ENCODE measurements around the gene CLPTM1L.
"Not testable (repeated sequence)": the region's sequence is repeated elsewhere in the genome, so short reads cannot be mapped to it uniquely, and the experiment has no call there.

The CLPTM1L gene

GRCh38 chr5:1339818-1340210, 5.1 kb downstream of the CLPTM1L start:
- not testable (repeated sequence) for DNase-seq (ENCODE audit: low read depth in 2 of 2)

- not testable (repeated sequence) for DNase-seq (ENCODE audit: low read depth in 2 of 2)
Measured at GRCh38 chr5:1339139-1339817, 5.6 kb downstream of the CLPTM1L start.

GRCh38 chr5:1338506-1339070, 6.3 kb downstream of the CLPTM1L start:
- DNase-seq (ENCODE audit: low read depth in 2 of 2), result no peak

DNA sequence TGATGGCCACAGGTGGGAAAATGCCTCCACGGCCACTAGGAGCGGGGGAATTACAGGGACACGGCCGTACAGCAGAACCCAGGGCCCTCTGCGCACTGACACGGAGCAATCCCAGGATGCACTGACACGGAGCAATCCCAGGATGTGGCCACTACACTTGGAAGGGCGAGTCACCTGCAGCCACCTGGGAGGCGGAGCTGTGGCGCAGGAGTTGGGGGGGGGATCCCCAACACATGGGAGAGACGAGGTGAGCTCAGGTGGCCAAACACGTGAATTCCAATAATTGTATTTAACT, 6.8 kb downstream of the CLPTM1L start:
- DNase-seq (ENCODE audit: low read depth in 2 of 2), result no peak

- no peak for DNase-seq (ENCODE audit: low read depth in 2 of 2)
Measured at GRCh38 chr5:1337489-1338195, 7.3 kb downstream of the CLPTM1L start.

GRCh38 chr5:1336749-1337488, 8.0 kb downstream of the CLPTM1L start:
- DNase-seq (ENCODE audit: low read depth in 2 of 2), result no peak

DNA sequence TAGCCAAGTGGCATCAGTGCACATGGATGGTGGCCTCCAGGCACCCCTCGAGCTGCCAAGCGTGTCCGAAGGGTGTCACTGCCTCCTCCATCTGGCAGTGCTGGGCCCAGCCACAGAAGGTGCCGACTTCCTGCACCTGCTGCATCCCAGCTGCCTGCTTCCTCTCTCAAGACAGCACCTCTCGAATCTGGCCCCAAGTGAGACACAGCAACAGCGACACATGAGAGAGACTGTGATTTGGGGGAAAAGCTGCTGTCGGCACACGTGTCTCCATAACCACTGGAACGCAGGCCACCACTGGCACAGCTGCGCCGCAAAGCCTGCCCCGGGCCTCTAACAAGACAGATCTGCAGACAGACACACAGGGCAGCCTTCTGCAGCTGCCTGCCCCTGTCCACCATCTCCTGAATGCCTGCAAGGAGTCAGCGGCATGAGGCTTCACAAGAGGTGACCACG, 8.8 kb downstream of the CLPTM1L start:
- DNase-seq (ENCODE audit: low read depth in 2 of 2), result no peak

DNA sequence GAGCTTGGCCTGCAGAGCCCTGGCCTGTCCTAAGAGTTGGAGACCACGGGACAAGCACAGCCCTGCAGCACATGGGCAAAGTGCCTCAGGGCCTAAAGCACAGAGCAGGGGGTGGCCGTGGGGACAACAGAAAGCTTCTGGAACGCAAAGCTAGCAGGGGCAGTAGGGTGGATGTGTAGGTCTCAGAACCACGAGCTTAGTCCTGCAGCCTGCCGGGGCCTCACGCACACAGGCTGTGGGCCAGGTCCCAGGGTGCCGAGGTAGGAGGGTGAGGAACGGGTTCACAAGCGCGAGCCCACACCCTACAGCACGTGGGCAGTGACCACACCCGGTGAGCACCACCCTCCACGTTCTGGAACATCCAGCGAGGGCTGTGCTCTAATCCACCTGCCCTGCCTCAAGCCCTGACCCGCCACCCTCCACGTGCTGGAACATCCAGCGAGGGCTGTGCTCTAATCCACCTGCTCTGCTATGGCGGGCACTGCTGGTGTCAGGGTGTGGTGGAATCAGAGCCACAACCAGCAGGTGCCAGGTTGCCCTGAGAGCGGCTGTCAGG, 9.3 kb downstream of the CLPTM1L start:
- no peak for DNase-seq (ENCODE audit: low read depth in 2 of 2)

DNA sequence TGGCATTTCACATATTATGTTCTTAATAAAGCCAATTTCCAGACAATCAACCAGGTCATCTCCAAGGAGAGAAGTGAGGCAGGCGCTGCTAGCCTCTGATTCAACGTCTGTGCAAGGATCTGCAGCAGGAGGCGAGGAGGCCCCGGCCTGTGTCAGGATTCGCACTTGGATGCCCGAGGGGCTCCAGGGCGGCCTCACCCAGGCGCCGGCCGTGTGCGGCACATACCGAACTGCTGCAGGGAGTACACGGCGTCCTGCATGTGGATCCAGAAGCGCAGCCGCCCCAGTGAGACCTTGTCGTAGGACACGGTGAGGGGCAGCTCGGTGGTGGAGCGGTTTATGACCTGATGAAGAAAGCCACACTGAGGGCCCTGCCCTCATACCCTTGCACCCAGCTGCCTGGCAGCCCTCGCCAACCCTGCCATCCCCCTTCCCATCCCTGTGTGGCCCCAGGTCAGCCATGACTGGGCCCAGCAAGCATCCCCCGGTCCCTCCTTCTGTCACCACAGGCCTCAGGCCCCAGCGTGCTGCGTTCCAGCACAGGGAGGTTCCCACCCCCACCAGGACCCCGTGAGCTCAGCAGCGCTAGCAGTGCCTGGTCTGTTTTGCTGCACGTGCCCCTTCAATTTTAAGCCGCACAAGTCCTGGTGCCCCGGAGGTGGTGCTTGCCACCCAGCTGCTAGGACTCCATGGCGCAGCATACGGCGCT, 9.9 kb downstream of the CLPTM1L start:
- no peak for DNase-seq (ENCODE audit: low read depth in 2 of 2)

- DNase-seq (ENCODE audit: low read depth in 2 of 2), result no peak
Measured at GRCh38 chr5:1333986-1334385, 10.9 kb downstream of the CLPTM1L start.

DNA sequence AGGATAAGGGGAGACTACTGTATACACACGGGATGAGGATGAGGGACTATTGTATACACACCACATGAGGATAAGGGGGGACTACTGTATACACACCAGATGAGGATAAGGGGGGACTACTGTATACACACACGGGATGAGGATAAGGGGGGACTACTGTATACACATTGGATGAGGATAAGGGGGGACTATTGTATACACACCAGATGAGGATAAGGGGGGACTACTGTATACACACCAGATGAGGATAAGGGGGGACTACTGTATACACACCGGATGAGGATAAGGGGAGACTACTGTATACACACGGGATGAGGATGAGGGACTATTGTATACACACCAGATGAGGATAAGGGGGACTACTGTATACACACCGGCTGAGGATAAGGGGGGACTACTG, 11.6 kb downstream of the CLPTM1L start:
- DNase-seq (ENCODE audit: low read depth in 2 of 2), result not testable (repeated sequence)

DNA sequence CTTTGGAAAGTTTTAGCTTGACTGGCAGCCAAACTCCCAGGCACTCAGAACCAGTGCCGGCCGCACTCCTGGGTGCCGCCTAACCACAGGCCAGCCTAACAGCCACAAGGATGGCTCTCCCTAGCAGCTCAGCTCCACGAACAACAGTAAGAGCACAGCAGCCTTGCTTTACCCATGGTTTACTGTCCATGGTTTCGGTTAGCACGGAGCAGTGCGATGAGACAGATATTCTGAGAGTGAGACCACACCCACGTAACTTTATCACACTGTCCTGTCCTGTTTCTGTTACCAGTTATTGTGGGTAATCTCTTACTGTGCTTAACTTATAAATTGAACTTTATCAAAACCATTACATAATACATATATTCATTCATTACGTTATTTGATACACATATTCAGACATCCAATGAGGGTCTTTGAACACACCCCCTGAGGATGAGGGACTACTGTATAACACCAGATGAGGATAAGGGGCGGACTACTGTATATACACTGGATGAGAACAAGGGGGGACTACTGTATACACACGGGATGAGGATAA, 12.4 kb downstream of the CLPTM1L start:
- no peak for DNase-seq (ENCODE audit: low read depth in 2 of 2)

- no peak for DNase-seq (ENCODE audit: low read depth in 2 of 2)
Measured at GRCh38 chr5:1331861-1332405, 13.0 kb downstream of the CLPTM1L start.

DNA sequence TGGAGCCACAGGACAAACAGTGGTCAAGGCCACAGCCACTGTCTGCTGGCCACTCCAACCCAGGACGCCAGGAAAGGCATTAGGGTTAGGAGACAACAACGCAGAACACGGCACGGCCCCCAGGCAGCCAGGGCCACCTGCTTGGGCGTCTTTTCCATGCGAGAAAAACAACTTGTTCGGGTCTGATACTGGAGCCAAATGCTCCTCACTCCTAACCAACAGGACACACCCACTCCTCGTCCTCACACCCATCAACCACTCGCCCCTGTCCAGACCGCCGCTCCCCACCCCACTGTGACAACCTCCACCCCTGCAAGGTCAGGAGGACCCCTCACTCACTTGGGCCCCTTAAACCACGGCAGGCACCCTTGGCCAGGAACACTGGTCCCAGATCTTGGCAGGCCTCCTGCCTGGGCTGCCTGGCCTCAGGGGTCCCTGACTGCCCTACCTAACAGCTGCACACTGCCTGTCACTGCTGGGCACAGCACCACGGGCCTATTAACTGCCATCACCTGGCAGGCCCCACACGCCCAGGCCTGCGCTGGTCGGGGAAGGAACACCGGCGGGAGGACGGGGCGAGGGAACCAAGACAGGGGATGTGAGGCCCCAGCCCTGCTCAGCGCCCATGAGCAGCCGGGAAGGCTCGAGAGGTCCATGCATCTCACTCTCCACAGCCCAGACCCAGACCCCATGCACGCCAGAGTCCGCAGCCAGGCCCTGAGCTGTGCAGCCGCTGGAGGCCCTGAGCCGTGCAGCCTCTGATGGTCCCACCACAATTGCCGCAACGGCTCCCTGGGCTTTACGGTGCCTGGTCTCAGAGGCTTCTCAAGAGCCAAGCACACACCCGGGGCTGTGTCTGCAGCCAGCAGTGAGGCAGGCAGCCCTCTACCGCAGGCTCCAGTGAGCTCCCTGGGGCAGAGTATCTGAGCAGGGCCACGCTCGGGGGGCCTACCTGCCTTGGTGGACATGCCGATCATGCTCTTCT, 13.8 kb downstream of the CLPTM1L start:
- DNase-seq (ENCODE audit: low read depth in 2 of 2), result no peak

DNA sequence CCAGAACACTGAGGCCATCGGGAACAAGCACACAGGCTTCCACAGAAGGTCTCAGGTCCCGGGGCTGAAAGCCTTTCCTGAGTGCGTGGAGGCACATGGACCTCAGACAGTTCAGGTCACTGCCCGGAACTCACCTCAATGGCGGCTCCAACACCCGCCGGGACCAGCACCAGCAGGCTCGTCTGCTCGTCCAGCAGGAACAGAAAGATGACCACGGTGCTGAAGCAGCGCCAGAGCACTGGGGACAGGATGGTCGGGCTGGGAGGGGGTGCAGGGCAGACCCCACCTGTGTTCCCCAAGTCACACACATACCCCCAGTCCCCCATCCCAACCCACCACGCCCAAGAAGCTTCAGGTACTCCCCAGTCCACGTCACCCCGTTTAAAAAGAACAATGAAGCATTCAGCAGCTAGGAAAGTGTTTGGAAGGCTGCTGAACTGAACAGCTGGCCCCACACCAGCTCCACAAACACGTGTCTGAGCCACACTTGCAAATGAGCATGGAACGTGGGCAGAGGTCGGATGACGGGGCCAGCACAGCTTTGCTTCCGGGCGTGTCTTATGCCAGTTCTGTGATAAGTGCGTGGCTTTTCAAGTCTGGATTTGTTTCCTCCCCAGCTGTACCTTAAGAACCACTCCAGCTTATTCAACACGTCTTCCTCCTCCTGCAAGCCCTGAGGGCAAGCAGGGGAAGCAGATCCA, 14.6 kb downstream of the CLPTM1L start:
- DNase-seq (ENCODE audit: low read depth in 2 of 2), result no peak

GRCh38 chr5:1329111-1329579, 15.8 kb downstream of the CLPTM1L start:
- no peak for DNase-seq (ENCODE audit: low read depth in 2 of 2)

DNA sequence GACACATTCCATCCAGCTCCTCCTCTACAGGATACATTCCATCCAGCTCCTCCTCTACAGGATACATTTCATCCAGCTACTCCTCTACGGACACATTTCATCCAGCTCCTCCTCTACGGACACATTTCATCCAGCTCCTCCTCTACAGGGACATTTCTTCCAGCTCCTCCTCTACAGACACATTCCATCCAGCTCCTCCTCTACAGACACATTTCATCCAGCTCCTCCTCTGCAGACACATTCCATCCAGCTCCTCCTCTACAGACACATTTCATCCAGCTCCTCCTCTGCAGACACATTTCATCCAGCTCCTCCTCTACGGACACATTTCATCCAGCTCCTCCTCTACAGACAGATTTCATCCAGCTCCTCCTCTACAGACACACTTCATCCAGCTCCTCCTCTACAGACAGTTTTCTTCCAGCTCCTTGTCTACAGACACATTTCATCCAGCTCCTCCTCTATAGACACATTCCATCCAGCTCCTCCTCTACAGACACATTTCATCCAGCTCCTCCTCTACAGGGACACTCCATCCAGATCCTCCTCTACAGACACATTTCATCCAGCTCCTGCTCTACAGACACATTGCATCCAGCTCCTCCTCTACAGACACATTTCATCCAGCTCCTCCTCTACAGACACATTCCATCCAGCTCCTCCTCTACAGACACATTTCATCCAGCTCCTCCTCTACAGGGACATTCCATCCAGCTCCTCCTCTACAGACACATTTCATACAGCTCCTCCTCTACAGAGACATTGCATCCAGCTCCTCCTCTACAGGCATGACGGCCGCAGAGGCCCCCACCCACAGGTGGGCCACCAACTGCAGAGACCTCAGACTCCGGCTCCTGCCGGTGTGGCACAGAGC, 16.4 kb downstream of the CLPTM1L start:
- DNase-seq (ENCODE audit: low read depth in 2 of 2), result not testable (repeated sequence)

All from stimulated activated CD4-positive, alpha-beta T cell treated with anti-CD3 and anti-CD28 coated beads, Interleukin-15, amount 100 ng/mL, for 48 hours (primary cell).